ENCODE data around the gene DEFB119. TPM values are rescaled to one million over a fixed set of nuclear protein-coding genes. Genes with fewer than 3 reads are reported as not detected.

DEFB119 gene
- total RNA-seq, 6 experiments from 2014 or later: not detected

DNA sequence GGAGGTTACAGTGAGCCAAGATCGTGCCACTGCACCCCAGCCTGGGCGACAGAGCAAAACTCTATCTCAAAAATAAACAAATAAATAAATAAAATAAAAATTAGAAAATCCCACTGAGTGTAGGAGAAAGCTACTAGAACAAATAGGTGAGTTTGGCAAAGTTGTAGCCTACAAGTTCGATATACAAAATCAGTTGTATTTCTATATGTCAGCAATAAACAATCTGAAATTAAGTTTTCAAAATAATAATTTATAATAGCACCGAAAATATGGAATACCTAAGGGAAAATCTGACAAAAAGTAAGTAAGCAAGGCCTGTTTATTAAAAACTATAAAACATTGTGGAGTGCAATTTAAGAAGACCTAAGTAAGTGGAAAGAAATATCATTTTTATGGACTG, 27.1 kb downstream of the DEFB119 start:
- Histone ChIP-seq H3K36me3 (no peaks in the 10 kb centered on the region), H3K27ac (no peak overlapping the region), H3K27me3 (no peaks in the 10 kb centered on the region), H3K4me3 (no peak overlapping the region), H3K9me3 (no peaks in the 10 kb centered on the region), H3K4me1 (no peaks in the 10 kb centered on the region)
- TF ChIP-seq, protein P1, sequence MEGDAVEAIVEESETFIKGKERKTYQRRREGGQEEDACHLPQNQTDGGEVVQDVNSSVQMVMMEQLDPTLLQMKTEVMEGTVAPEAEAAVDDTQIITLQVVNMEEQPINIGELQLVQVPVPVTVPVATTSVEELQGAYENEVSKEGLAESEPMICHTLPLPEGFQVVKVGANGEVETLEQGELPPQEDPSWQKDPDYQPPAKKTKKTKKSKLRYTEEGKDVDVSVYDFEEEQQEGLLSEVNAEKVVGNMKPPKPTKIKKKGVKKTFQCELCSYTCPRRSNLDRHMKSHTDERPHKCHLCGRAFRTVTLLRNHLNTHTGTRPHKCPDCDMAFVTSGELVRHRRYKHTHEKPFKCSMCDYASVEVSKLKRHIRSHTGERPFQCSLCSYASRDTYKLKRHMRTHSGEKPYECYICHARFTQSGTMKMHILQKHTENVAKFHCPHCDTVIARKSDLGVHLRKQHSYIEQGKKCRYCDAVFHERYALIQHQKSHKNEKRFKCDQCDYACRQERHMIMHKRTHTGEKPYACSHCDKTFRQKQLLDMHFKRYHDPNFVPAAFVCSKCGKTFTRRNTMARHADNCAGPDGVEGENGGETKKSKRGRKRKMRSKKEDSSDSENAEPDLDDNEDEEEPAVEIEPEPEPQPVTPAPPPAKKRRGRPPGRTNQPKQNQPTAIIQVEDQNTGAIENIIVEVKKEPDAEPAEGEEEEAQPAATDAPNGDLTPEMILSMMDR (IDR thresholded peaks at IDR 0.05): no peak
- TF ChIP-seq POLR2A (IDR thresholded peaks at IDR 0.05): no peak
- WGBS (ENCODE audit: insufficient coverage, low coverage, low lambda C conversion rate, missing lambda C conversion rate): 27% methylated on average over 2 of the region's 4 CpGs
- intact Hi-C loops (cut with DNase I): no loop called here
- DNase-seq (no peak), ATAC-seq (no peak)

DNA sequence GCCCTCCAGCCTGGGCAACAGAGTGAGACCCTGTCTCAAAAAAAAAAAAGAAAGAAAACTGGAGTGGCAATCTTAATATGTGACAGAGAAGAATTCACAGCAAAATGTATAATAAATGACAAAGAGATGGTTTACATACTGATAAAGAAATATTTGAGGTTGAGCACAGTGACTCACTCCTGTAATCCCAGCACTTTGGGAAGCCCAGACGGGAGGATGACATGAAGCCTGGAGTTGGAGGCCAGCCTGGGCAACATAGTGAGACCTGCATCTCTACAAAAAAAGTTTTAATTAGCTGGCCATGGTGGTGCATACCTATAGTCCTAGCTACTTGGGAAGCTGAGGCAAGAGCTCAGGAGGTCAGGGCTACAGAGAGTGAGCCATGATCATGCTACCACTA, 34.4 kb downstream of the DEFB119 start:
- no peaks in the 10 kb centered on the region for H3K36me3 ChIP-seq
- intact Hi-C loops (cut with DNase I): no loop called here
- no peaks in the 10 kb centered on the region for H3K9me3 ChIP-seq
- no peak overlapping the region for H3K27ac ChIP-seq
- 55% methylated on average over 1 of the region's 1 CpG for WGBS (ENCODE audit: insufficient coverage, low coverage, low lambda C conversion rate, missing lambda C conversion rate)
- no peak overlapping the region for H3K4me3 ChIP-seq
- H3K27me3 ChIP-seq: no peaks in the 10 kb centered on the region
- H3K4me1 ChIP-seq: no peaks in the 10 kb centered on the region
- ATAC-seq: no peak
- TF ChIP-seq POLR2A (IDR thresholded peaks at IDR 0.05): no peak
- TF ChIP-seq, protein P1 (IDR thresholded peaks at IDR 0.05): no peak
- DNase-seq: no peak

GRCh38 chr20:31341470-31341869, 48.9 kb downstream of the DEFB119 start:
- ATAC-seq (no peak), DNase-seq (no peak)
- H3K9me3 ChIP-seq: no peaks in the 10 kb centered on the region
- H3K36me3 ChIP-seq: no peaks in the 10 kb centered on the region
- no peak overlapping the region for H3K27ac ChIP-seq
- H3K27me3 ChIP-seq: no peaks in the 10 kb centered on the region
- no peaks in the 10 kb centered on the region for H3K4me1 ChIP-seq
- no peak overlapping the region for H3K4me3 ChIP-seq
- TF ChIP-seq, protein P1 (IDR thresholded peaks at IDR 0.05): no peak
- no peak for TF ChIP-seq POLR2A (IDR thresholded peaks at IDR 0.05)
- intact Hi-C loops (cut with DNase I): no loop called here

- DNase-seq (no peak), ATAC-seq (no peak)
- Histone ChIP-seq H3K4me1 (no peaks in the 10 kb centered on the region), H3K27ac (no peak overlapping the region), H3K36me3 (no peaks in the 10 kb centered on the region), H3K27me3 (no peaks in the 10 kb centered on the region), H3K9me3 (no peaks in the 10 kb centered on the region), H3K4me3 (no peak overlapping the region)
- intact Hi-C loops (cut with DNase I): no loop called here
- no peak for TF ChIP-seq POLR2A (IDR thresholded peaks at IDR 0.05)
- TF ChIP-seq, protein P1 (IDR thresholded peaks at IDR 0.05): no peak
Observed at GRCh38 chr20:31330893-31331292, 59.5 kb downstream of the DEFB119 start.

Small RNA genes lying within 50 kb of the gene (small RNA-seq; reads per million reads assigned to genes)
- gene DEFB117: 0 reads per million in 2 experiments
- gene RF00561: 0 reads per million in 2 experiments
- 0 reads per million in 2 experiments for gene RNA5SP480

Other genes with a start within 250 kb of the DEFB119 start
- gene DEFB115, start 132.9 kb downstream of the DEFB119 start, total RNA-seq: not detected
- gene DEFB116, start 82.0 kb downstream of the DEFB119 start, total RNA-seq: not detected
- gene DEFB118, start 22.0 kb downstream of the DEFB119 start, total RNA-seq: not detected
- gene DEFB121, start 15.6 kb upstream of the DEFB119 start, total RNA-seq: not detected
- gene DEFB123, start 50.0 kb upstream of the DEFB119 start, total RNA-seq: not detected
- not detected for gene DEFB124, start 84.5 kb upstream of the DEFB119 start, total RNA-seq
- gene REM1, start 84.7 kb upstream of the DEFB119 start, total RNA-seq: 1 to 10 TPM in 1 of 6 experiments, under 1 TPM in 4, not detected in 1; 0.12 to 1.0 (median 0.20) TPM
- 100 to 1,000 TPM in 5 of 6 experiments, 10 to 100 TPM in 1; 78.1 to 141 (median 114) TPM for gene HM13, start 123.9 kb upstream of the DEFB119 start, total RNA-seq
- 100 to 1,000 TPM in 2 of 6 experiments, 10 to 100 TPM in 4; 12.9 to 300 (median 35.0) TPM for gene ID1, start 214.7 kb upstream of the DEFB119 start, total RNA-seq
- gene COX4I2, start 247.3 kb upstream of the DEFB119 start, total RNA-seq: not detected